ENCODE data around the gene XIRP2. TPM values are rescaled to one million over a fixed set of nuclear protein-coding genes. Genes with fewer than 3 reads are reported as not detected.
A peak's percentile ranks its signal among the peaks of the same experiment; 100 is the strongest.
"Not testable (repeated sequence)": the region's sequence is repeated elsewhere in the genome, so short reads cannot be mapped to it uniquely, and the experiment has no call there.

Gene XIRP2
- total RNA-seq, 1 donor from 2014 or later = not detected

- TF ChIP-seq CTCF (IDR thresholded peaks at IDR 0.05) = no peak
- TF ChIP-seq EZH2phosphoT487 (IDR thresholded peaks at IDR 0.05) = no peak
- no peak for TF ChIP-seq EZH2 (IDR thresholded peaks at IDR 0.05)
- no peak for DNase-seq (ENCODE audit: low spot score)
- Histone ChIP-seq H3K36me3 (no peaks in the 10 kb centered on the region), H3K4me3 (no peak overlapping the region), H3K79me2 (ENCODE audit: low read depth) (no peaks in the 10 kb centered on the region), H3K9me3 (ENCODE audit: low read depth) (no peaks in the 10 kb centered on the region), H3K4me1 (peaks cover 7% of the 10 kb centered on the region), H2AFZ (replicated peaks) (peak overlapping the region; percentile 71), H3K27ac (no peak overlapping the region), H3K9ac (no peak overlapping the region), H3K4me2 (no peak overlapping the region), H4K20me1 (ENCODE audit: low read depth) (no peaks in the 10 kb centered on the region), H3F3A (ENCODE audit: low read depth) (no peaks in the 10 kb centered on the region), H3K27me3 (no peaks in the 10 kb centered on the region)
- Mint-ChIP-seq H3K4me1 (no peaks in the 10 kb centered on the region), H3K36me3 (no peaks in the 10 kb centered on the region), H3K9me3 (peaks cover 3% of the 10 kb centered on the region), H3K4me3 (no peak overlapping the region), H3K27ac (no peak overlapping the region), H3K27me3 (ENCODE audit: insufficient read depth, low read depth) (no peaks in the 10 kb centered on the region)
Observed at GRCh38 chr2:167103028-167103756, 214.9 kb downstream of the XIRP2 start.

GRCh38 chr2:167103757-167104133, 215.5 kb downstream of the XIRP2 start:
- H3K4me3 ChIP-seq = no peak overlapping the region
- no peaks in the 10 kb centered on the region for H3F3A ChIP-seq (ENCODE audit: low read depth)
- TF ChIP-seq EZH2 (IDR thresholded peaks at IDR 0.05) (no peak), CTCF (IDR thresholded peaks at IDR 0.05) (no peak), EZH2phosphoT487 (IDR thresholded peaks at IDR 0.05) (no peak)
- H3K36me3 ChIP-seq = no peaks in the 10 kb centered on the region
- Mint-ChIP-seq H3K4me1 (no peaks in the 10 kb centered on the region), H3K27me3 (ENCODE audit: insufficient read depth, low read depth) (no peaks in the 10 kb centered on the region), H3K36me3 (no peaks in the 10 kb centered on the region), H3K27ac (no peak overlapping the region), H3K4me3 (no peak overlapping the region), H3K9me3 (peaks cover 3% of the 10 kb centered on the region)
- H3K4me2 ChIP-seq = no peak overlapping the region
- no peaks in the 10 kb centered on the region for H3K9me3 ChIP-seq (ENCODE audit: low read depth)
- H3K9ac ChIP-seq = no peak overlapping the region
- H3K4me1 ChIP-seq = peaks cover 7% of the 10 kb centered on the region
- no peak for DNase-seq (ENCODE audit: low spot score)
- H3K27ac ChIP-seq = no peak overlapping the region
- H4K20me1 ChIP-seq (ENCODE audit: low read depth) = no peaks in the 10 kb centered on the region
- H3K79me2 ChIP-seq (ENCODE audit: low read depth) = no peaks in the 10 kb centered on the region
- H3K27me3 ChIP-seq = no peaks in the 10 kb centered on the region
- H2AFZ ChIP-seq (replicated peaks) = peak overlapping the region; percentile 71

- Histone ChIP-seq H2AFZ (replicated peaks) (no peak overlapping the region), H3K9me3 (ENCODE audit: low read depth) (no peaks in the 10 kb centered on the region), H3K27ac (no peak overlapping the region), H3K79me2 (ENCODE audit: low read depth) (no peaks in the 10 kb centered on the region), H3K27me3 (no peaks in the 10 kb centered on the region), H4K20me1 (ENCODE audit: low read depth) (no peaks in the 10 kb centered on the region), H3K36me3 (no peaks in the 10 kb centered on the region), H3K4me2 (no peak overlapping the region), H3K9ac (no peak overlapping the region), H3F3A (ENCODE audit: low read depth) (no peaks in the 10 kb centered on the region), H3K4me3 (no peak overlapping the region), H3K4me1 (peaks cover 7% of the 10 kb centered on the region)
- H3K27me3 Mint-ChIP-seq (ENCODE audit: insufficient read depth, low read depth) = no peaks in the 10 kb centered on the region
- no peak overlapping the region for H3K27ac Mint-ChIP-seq
- no peak for DNase-seq (ENCODE audit: low spot score)
- no peak for TF ChIP-seq EZH2phosphoT487 (IDR thresholded peaks at IDR 0.05)
- no peak for TF ChIP-seq EZH2 (IDR thresholded peaks at IDR 0.05)
- no peaks in the 10 kb centered on the region for H3K4me1 Mint-ChIP-seq
- no peaks in the 10 kb centered on the region for H3K36me3 Mint-ChIP-seq
- H3K9me3 Mint-ChIP-seq = peaks cover 3% of the 10 kb centered on the region
- no peak overlapping the region for H3K4me3 Mint-ChIP-seq
Observed at GRCh38 chr2:167104691-167105090, 216.4 kb downstream of the XIRP2 start.

GRCh38 chr2:167109682-167110081, 221.4 kb downstream of the XIRP2 start:
- H2AFZ ChIP-seq (replicated peaks); H3K27ac ChIP-seq; H3K4me3 ChIP-seq; DNase-seq (ENCODE audit: low spot score); H3K36me3 ChIP-seq; H3K9me3 Mint-ChIP-seq; H3K27me3 Mint-ChIP-seq (ENCODE audit: insufficient read depth, low read depth); H3K4me1 ChIP-seq; H3K79me2 ChIP-seq (ENCODE audit: low read depth); H3K4me1 Mint-ChIP-seq; H3K4me2 ChIP-seq; H3F3A ChIP-seq (ENCODE audit: low read depth); H3K27ac Mint-ChIP-seq; H3K9ac ChIP-seq; H3K9me3 ChIP-seq (ENCODE audit: low read depth); H3K36me3 Mint-ChIP-seq; H4K20me1 ChIP-seq (ENCODE audit: low read depth); H3K27me3 ChIP-seq; H3K4me3 Mint-ChIP-seq: not testable (repeated sequence)

All from neural progenitor cell (in vitro differentiated cells).